GM12878 (cell line): ENCODE measurements around the gene PARK7.

Source experiments
- BMI1 ChIP-seq: fragments of 450-650 bp; IDR thresholded peaks from 2 replicates; pipeline ENCODE4 v1.6.1; 2016; ENCODE audit warnings: mild to moderate bottlenecking, moderate library complexity, borderline replicate concordance
- CTCF ChIP-seq, 3 experiments: IDR thresholded peaks in 2 of 3; conservative IDR thresholded peaks in 1 of 3; 2 replicates each; pipeline ENCODE4 v1.5.1; 2011; ENCODE audit warnings: low read depth in 3 of 3, low read length in 3 of 3, mild to moderate bottlenecking in 3 of 3, control low read depth in 2 of 3, moderate library complexity in 2 of 3, inconsistent platforms in 1 of 3, mixed read lengths in 1 of 3; ENCODE audit not compliant: control insufficient read depth in 2 of 3, insufficient read depth in 1 of 3; ENCODE audit errors: extremely low read depth in 1 of 3
- CUX1 ChIP-seq: IDR thresholded peaks from 2 replicates; pipeline ENCODE4 v1.6.1; 2012; ENCODE audit warnings: improper control_type of control experiment, low read depth, low read length; ENCODE audit not compliant: insufficient replicate concordance
- EP300 ChIP-seq, 2 experiments: fragments of 150-350 bp in 1 of 2; IDR thresholded peaks; 2 replicates each; pipeline ENCODE4 v1.6.1; 2011 to 2012; ENCODE audit warnings: low read depth in 2 of 2, low read length in 2 of 2, borderline replicate concordance in 1 of 2, improper control_type of control experiment in 1 of 2, inconsistent platforms in 1 of 2; ENCODE audit not compliant: control insufficient read depth in 1 of 2
- HCFC1 ChIP-seq: fragments of 150-350 bp; IDR thresholded peaks from 2 replicates; pipeline ENCODE4 v1.6.1; 2014; ENCODE audit warnings: low read length
- MTA2 ChIP-seq: fragments of 450-650 bp; IDR thresholded peaks from 2 replicates; pipeline ENCODE4 v1.6.1; 2016; ENCODE audit warnings: low read depth, mild to moderate bottlenecking, moderate library complexity
- POLR2A ChIP-seq: IDR thresholded peaks from 2 replicates; pipeline ENCODE4 v1.6.1; 2011; ENCODE audit warnings: low read depth, mild to moderate bottlenecking, low read length
- POLR2AphosphoS5 ChIP-seq: IDR thresholded peaks from 2 replicates; pipeline ENCODE4 v1.6.1; 2011; ENCODE audit warnings: mild to moderate bottlenecking, low read length, inconsistent platforms
- REST ChIP-seq: IDR thresholded peaks from 2 replicates; pipeline ENCODE4 v1.6.1; 2012; ENCODE audit warnings: mild to moderate bottlenecking, low read depth, low read length
- RFX5 ChIP-seq: IDR thresholded peaks from 2 replicates; pipeline ENCODE4 v1.6.1; 2011; ENCODE audit warnings: low read depth, low read length, improper control_type of control experiment
- USF2 ChIP-seq: IDR thresholded peaks from 2 replicates; pipeline ENCODE4 v1.6.1; 2011; ENCODE audit warnings: low read depth, low read length, improper control_type of control experiment, borderline replicate concordance
- ZZZ3 ChIP-seq: IDR thresholded peaks from 2 replicates; pipeline ENCODE4 v1.6.1; 2011; ENCODE audit warnings: low read depth; ENCODE audit not compliant: control insufficient read depth, insufficient read length

- TF ChIP-seq CTCF (IDR thresholded peaks at IDR 0.05 in 2 of 3, conservative IDR thresholded peaks at IDR 0.05 in 1 of 3; ENCODE audit: control insufficient read depth in 2 of 3, extremely low read depth in 1 of 3, insufficient read depth in 1 of 3, low read depth in 3 of 3, low read length in 3 of 3) = no peak
- no peak for TF ChIP-seq ZZZ3
- TF ChIP-seq EP300 (IDR thresholded peaks at IDR 0.05; ENCODE audit: borderline replicate concordance in 1 of 2, control insufficient read depth in 1 of 2, low read depth in 2 of 2, low read length in 2 of 2) = no peak
- no peak for TF ChIP-seq REST
- TF ChIP-seq POLR2A = no peak
- TF ChIP-seq CUX1 = no peak
- no peak for TF ChIP-seq RFX5
- no peak for TF ChIP-seq POLR2AphosphoS5
- TF ChIP-seq BMI1 = no peak; the same call in 1 of the 2 replicates
- no peak for TF ChIP-seq MTA2
- TF ChIP-seq HCFC1 = no peak
- no peak for TF ChIP-seq USF2
These were observed 63.7 kb downstream of the PARK7 start for GRCh38 chr1:8025061-8025670.
